ENCODE measurements around the gene SNRPA.

DNA sequence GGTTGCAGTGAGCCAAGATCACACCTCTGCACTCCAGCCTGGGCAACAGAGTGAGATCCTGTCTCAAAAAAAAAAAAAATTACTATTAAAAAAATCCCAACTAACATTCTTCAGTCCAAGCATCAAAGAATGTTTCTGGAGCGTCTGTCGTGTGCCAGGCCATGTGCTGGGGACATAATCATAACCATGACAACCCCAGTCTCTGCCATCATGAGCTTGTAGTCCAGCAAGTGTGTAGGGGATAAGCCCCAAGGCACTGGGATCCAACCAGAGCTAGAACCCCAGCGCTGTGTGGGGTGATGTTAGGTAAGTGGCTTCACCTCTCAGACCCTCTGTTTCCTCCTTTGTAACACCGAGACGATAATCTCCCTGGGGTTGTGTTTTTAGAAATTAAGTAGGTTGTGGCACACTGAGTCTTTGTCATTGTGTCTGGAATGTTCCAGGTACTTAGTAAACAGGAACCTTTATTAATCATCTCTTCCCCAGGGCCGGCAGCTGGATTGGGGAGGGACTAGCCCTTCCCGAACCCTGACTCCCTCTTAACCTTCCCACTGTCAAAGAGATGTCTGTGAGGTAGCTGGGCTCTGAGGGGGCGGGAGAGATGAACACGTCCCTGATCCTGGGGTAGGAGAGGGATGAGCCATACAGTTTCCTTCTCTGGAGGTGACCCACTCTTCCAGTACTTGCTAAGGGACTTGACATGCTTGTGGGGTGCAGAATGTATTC, 28.9 kb upstream of the SNRPA start:
- TF ChIP-seq, protein P1, sequence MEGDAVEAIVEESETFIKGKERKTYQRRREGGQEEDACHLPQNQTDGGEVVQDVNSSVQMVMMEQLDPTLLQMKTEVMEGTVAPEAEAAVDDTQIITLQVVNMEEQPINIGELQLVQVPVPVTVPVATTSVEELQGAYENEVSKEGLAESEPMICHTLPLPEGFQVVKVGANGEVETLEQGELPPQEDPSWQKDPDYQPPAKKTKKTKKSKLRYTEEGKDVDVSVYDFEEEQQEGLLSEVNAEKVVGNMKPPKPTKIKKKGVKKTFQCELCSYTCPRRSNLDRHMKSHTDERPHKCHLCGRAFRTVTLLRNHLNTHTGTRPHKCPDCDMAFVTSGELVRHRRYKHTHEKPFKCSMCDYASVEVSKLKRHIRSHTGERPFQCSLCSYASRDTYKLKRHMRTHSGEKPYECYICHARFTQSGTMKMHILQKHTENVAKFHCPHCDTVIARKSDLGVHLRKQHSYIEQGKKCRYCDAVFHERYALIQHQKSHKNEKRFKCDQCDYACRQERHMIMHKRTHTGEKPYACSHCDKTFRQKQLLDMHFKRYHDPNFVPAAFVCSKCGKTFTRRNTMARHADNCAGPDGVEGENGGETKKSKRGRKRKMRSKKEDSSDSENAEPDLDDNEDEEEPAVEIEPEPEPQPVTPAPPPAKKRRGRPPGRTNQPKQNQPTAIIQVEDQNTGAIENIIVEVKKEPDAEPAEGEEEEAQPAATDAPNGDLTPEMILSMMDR (IDR thresholded peaks at IDR 0.05), result no peak
- no peak for TF ChIP-seq POLR2A (IDR thresholded peaks at IDR 0.05)
